Left cardiac atrium (tissue), 4 donors: ENCODE data around the gene PML. TPM values are rescaled to one million over a fixed set of nuclear protein-coding genes. Genes with fewer than 3 reads are reported as not detected.

Experiments
- ATAC-seq, 2 donors: fragments of 200-7000 bp; cut with Tn5 transposase; one replicate each; pipeline ENCODE4 v1.9.1; 2020; ENCODE audit warnings: mild to moderate bottlenecking in 2 of 2, moderate library complexity in 2 of 2
- DNase-seq: peaks from one replicate; pipeline ENCODE4 v3.0.0-alpha.2; 2020
- intact Hi-C, 2 donors: fragments of 100-400 bp; cut with DNase I; formaldehyde crosslinking; loops; one replicate each; pipeline versions ENCODE4 v1.14.1 to v1.15.1; 2022 to 2023
- long read RNA-seq: library from polyadenylated mRNA; unstranded; transcript quantifications from one replicate; pipeline ENCODE4 v2.0.0, GENCODE V29; 2021
- total RNA-seq, 2 donors: library from RNA; stranded (reverse); fragmentation: NEBNext Ultra II Directional; extraction: Animal tissue kit (Norgen Biotek cat#: 25700); gene quantifications; one replicate each; pipeline ENCODE4 v1.2.1, GENCODE V29; 2021
- donor health status: DM: no; HTN: yes; CAD: no.
- donor health status: DM: no; HTN: yes; CAD: no; lungs with severe emphysema.
- donor health status: DM: yes; HTN: yes; CAD: no.
- donor health status: Dilated cardiomyopathy.

Gene PML
- total RNA-seq: 10 to 100 TPM; 23.4 to 38.7 TPM
- long read RNA-seq, partial matches to known transcripts: 5 of 11 reads
- long read RNA-seq, other reads (novel, unspliced or antisense): 3 of 11 reads

- intact Hi-C loops: no loop called here
- ATAC-seq (peak; percentile 83 to 87), DNase-seq (peak; percentile 98)
These were observed at the start of gene PML for GRCh38 chr15:73994413-73994883. Gene PML (plus strand): TSS chr15:73994716. CDS start chr15:73994813, 97 bp downstream.

- DNase-seq: no peak
- no peak for ATAC-seq
- intact Hi-C loops: no loop called here
These were observed 49.4 kb upstream of the PML start for GRCh38 chr15:73945130-73945508.

GRCh38 chr15:73946046-73946721, 48.3 kb upstream of the PML start:
- intact Hi-C loops: no loop called here
- DNase-seq (no peak), ATAC-seq (no peak)

- intact Hi-C loops: no loop called here
- DNase-seq: no peak
- ATAC-seq: no peak
These were observed 47.6 kb upstream of the PML start for GRCh38 chr15:73946795-73947370.

- DNase-seq (no peak), ATAC-seq (no peak)
- intact Hi-C loops: no loop called here
These were observed 46.9 kb upstream of the PML start for GRCh38 chr15:73947651-73948050.

- intact Hi-C loops: no loop called here
- ATAC-seq: no peak
- no peak for DNase-seq
These were observed 46.1 kb upstream of the PML start for GRCh38 chr15:73948396-73948795.

- intact Hi-C loops: no loop called here
- ATAC-seq: no peak
- DNase-seq: no peak
These were observed 45.5 kb upstream of the PML start for GRCh38 chr15:73948982-73949381.

- intact Hi-C loops: no loop called here
- ATAC-seq: no peak
- no peak for DNase-seq
These were observed 45.0 kb upstream of the PML start for GRCh38 chr15:73949496-73949895.

GRCh38 chr15:73950479-73950830, 44.1 kb upstream of the PML start:
- no peak for DNase-seq

GRCh38 chr15:73950831-73951561, 43.5 kb upstream of the PML start:
- intact Hi-C loops: no loop called here
- DNase-seq: peak; percentile 94
- peak; percentile 91 to 95 for ATAC-seq

More at GRCh38 chr15:73950479-73950830, 44.1 kb upstream of the PML start:
- intact Hi-C loops: no loop called here
- ATAC-seq: no peak

GRCh38 chr15:73951601-73952000, 42.9 kb upstream of the PML start:
- intact Hi-C loops: no loop called here
- peak; percentile 0 to 33 for ATAC-seq
- no peak for DNase-seq

- no peak for DNase-seq
- no peak for ATAC-seq
- intact Hi-C loops: no loop called here
These were observed 42.2 kb upstream of the PML start for GRCh38 chr15:73952171-73952912.

- no peak for ATAC-seq
- intact Hi-C loops: no loop called here
These were observed 41.4 kb upstream of the PML start for GRCh38 chr15:73952913-73953750.

GRCh38 chr15:73954188-73955145, 40.0 kb upstream of the PML start:
- ATAC-seq: no peak
- no peak for DNase-seq
- intact Hi-C loops: no loop called here

More at GRCh38 chr15:73952913-73953750, 41.4 kb upstream of the PML start:
- DNase-seq: no peak

- no peak for DNase-seq
- ATAC-seq: no peak
- intact Hi-C loops: no loop called here
These were observed 39.2 kb upstream of the PML start for GRCh38 chr15:73955326-73955725.

GRCh38 chr15:73955861-73956742, 38.4 kb upstream of the PML start:
- no peak for DNase-seq
- ATAC-seq: no peak
- intact Hi-C loops: no loop called here

GRCh38 chr15:73956743-73957135, 37.8 kb upstream of the PML start:
- intact Hi-C loops: no loop called here
- ATAC-seq: peak; percentile 43 to 83
- peak; percentile 64 for DNase-seq
